Panc1 (cell line): ENCODE measurements around the gene SLC22A15. TPM values are rescaled to one million over a fixed set of nuclear protein-coding genes. Genes with fewer than 3 reads are reported as not detected.
"Not testable (repeated sequence)": the region's sequence is repeated elsewhere in the genome, so short reads cannot be mapped to it uniquely, and the experiment has no call there.

ENCODE experiments used
- ATAC-seq: fragments of 200-7000 bp; cut with Tn5 transposase; 2 replicates; pipeline ENCODE4 v1.9.1; 2020; ENCODE audit warnings: mild to moderate bottlenecking, moderate library complexity
- BruUV-seq: library from RNA; stranded (reverse); fragments of 400-500 nt; replicated peaks from 2 replicates; lab custom pipeline; 2021; lab: Mats Ljungman, UMichigan
- CTCF ChIA-PET: fragments of 300-600 bp; sonication (Branson Sonifier 250); formaldehyde crosslinking; loops from one replicate; lab custom pipeline; 2022; ENCODE audit warnings: antibody characterized with exemption; lab: Charles Lee
- POLR2A ChIA-PET: fragments of 300-600 bp; sonication (Branson Sonifier 250); formaldehyde crosslinking; loops from one replicate; lab custom pipeline; 2022; ENCODE audit warnings: antibody characterized with exemption; lab: Charles Lee
- DNase-seq: peaks from one replicate; pipeline ENCODE4 v3.0.0-alpha.2; 2010; ENCODE audit warnings: low read depth, low spot score
- H3K27ac ChIP-seq: 2 replicates; pipeline ENCODE4 v1.5.1; 2011; ENCODE audit warnings: mild to moderate bottlenecking, low read length, inconsistent platforms
- H3K27me3 ChIP-seq: fragments of 200-500 bp; sonication (Bioruptor generic); 2 replicates; pipeline ENCODE4 v1.6.0; 2014; ENCODE audit warnings: low read length, inconsistent platforms; ENCODE audit not compliant: control insufficient read depth, insufficient read depth
- H3K36me3 ChIP-seq: fragments of 200-500 bp; sonication (Bioruptor generic); 2 replicates; pipeline ENCODE4 v1.5.1; 2014; ENCODE audit warnings: inconsistent platforms, mild to moderate bottlenecking, low read length, moderate library complexity; ENCODE audit not compliant: control insufficient read depth, insufficient read depth
- H3K4me1 ChIP-seq: 2 replicates; pipeline ENCODE4 v1.5.1; 2011; ENCODE audit warnings: inconsistent platforms, mild to moderate bottlenecking, low read length, moderate library complexity; ENCODE audit not compliant: control insufficient read depth, insufficient read depth
- H3K4me3 ChIP-seq, 2 experiments: 2 replicates each; pipeline ENCODE4 v1.5.1; 2011 to 2012; ENCODE audit warnings: low read depth in 2 of 2, low read length in 2 of 2, mild to moderate bottlenecking in 2 of 2, inconsistent platforms in 1 of 2, moderate library complexity in 1 of 2
- H3K9me3 ChIP-seq: fragments of 200-500 bp; sonication (Bioruptor generic); 2 replicates; pipeline ENCODE4 v1.5.1; 2014; ENCODE audit warnings: low read depth, mild to moderate bottlenecking, inconsistent platforms, low read length, moderate library complexity; ENCODE audit not compliant: control insufficient read depth, insufficient read depth
- POLR2AphosphoS5 ChIP-seq: IDR thresholded peaks from 2 replicates; pipeline ENCODE4 v1.6.1; 2012; ENCODE audit warnings: mild to moderate bottlenecking, low read depth, low read length, moderate library complexity
- SIN3A ChIP-seq: IDR thresholded peaks from 2 replicates; pipeline ENCODE4 v1.6.1; 2012; ENCODE audit warnings: low read depth, mild to moderate bottlenecking, low read length, moderate library complexity, borderline replicate concordance; ENCODE audit not compliant: insufficient read depth
- TCF7L2 ChIP-seq: IDR thresholded peaks from 2 replicates; pipeline ENCODE4 v1.6.1; 2011; ENCODE audit warnings: mild to moderate bottlenecking, low read depth, low read length, inconsistent platforms
- in situ Hi-C: cut with HindIII; loops from 2 replicates; pipeline ENCODE4 v1.10.0; 2016; ENCODE audit warnings: low sequenced_read_pairs, low pct_unique_long_range_greater_than_20kb
- intact Hi-C: fragments of 100-400 bp; cut with micrococcal nuclease; formaldehyde crosslinking; loops from one replicate; pipeline ENCODE4 v1.10.0; 2022; ENCODE audit not compliant: unreplicated experiment
- total RNA-seq: library from RNA; stranded (reverse); gene quantifications from one replicate; pipeline ENCODE4 v1.2.1, GENCODE V29; 2021; ENCODE audit not compliant: unreplicated experiment
- TF ChIP-seq, protein P1 (sequence below), 2 experiments: IDR thresholded peaks; 2 replicates each; pipeline ENCODE4 v1.6.1; 2011 to 2012; ENCODE audit warnings: low read depth in 2 of 2, control low read depth in 1 of 2, low read length in 1 of 2, mild to moderate bottlenecking in 1 of 2, moderate library complexity in 1 of 2; ENCODE audit not compliant: insufficient read depth in 1 of 2
- TF ChIP-seq, protein P2 (sequence below): fragments of 450-650 bp; IDR thresholded peaks from 2 replicates; pipeline ENCODE4 v1.5.1; 2017; ENCODE audit warnings: mild to moderate bottlenecking

SLC22A15 gene
- total RNA-seq, 1 experiment from 2014 or later: 0.21 TPM

DNA sequence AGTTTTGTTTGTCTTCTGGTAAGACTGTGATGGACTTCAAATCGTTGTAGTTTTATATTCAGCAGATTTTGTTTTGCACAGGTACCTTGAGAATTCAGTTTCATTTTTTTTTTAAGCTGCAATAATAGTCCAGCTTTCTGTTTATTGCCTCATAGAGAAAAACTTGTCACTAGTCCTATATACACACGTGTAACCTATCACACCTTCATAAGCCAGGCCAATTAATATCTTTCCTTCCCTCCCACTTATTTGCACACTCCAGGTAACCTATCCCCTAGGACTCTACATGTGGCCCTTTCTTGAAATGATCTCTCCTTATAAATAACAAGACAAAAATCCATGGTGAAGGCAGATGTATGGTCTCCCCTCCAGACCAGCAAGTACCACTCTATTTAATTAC lies 62.4 kb downstream of the SLC22A15 start:
- Histone ChIP-seq H3K36me3 (no peaks in the 10 kb centered on the region), H3K27ac (no peak overlapping the region), H3K4me3 (no peak overlapping the region), H3K9me3 (no peaks in the 10 kb centered on the region), H3K27me3 (no peaks in the 10 kb centered on the region), H3K4me1 (no peaks in the 10 kb centered on the region)
- no peak for ATAC-seq
- no peak for DNase-seq
- no TSS peak for BruUV-seq
- intact Hi-C loops (no loop called here), in situ Hi-C loops (no loop called here)
- TF ChIP-seq, protein P1, sequence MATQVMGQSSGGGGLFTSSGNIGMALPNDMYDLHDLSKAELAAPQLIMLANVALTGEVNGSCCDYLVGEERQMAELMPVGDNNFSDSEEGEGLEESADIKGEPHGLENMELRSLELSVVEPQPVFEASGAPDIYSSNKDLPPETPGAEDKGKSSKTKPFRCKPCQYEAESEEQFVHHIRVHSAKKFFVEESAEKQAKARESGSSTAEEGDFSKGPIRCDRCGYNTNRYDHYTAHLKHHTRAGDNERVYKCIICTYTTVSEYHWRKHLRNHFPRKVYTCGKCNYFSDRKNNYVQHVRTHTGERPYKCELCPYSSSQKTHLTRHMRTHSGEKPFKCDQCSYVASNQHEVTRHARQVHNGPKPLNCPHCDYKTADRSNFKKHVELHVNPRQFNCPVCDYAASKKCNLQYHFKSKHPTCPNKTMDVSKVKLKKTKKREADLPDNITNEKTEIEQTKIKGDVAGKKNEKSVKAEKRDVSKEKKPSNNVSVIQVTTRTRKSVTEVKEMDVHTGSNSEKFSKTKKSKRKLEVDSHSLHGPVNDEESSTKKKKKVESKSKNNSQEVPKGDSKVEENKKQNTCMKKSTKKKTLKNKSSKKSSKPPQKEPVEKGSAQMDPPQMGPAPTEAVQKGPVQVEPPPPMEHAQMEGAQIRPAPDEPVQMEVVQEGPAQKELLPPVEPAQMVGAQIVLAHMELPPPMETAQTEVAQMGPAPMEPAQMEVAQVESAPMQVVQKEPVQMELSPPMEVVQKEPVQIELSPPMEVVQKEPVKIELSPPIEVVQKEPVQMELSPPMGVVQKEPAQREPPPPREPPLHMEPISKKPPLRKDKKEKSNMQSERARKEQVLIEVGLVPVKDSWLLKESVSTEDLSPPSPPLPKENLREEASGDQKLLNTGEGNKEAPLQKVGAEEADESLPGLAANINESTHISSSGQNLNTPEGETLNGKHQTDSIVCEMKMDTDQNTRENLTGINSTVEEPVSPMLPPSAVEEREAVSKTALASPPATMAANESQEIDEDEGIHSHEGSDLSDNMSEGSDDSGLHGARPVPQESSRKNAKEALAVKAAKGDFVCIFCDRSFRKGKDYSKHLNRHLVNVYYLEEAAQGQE (IDR thresholded peaks at IDR 0.05; ENCODE audit: insufficient read depth in 1 of 2, low read depth in 2 of 2, low read length in 1 of 2): no peak
- TF ChIP-seq POLR2AphosphoS5 (no peak), SIN3A (no peak), TCF7L2 (no peak)
- TF ChIP-seq, protein P2, sequence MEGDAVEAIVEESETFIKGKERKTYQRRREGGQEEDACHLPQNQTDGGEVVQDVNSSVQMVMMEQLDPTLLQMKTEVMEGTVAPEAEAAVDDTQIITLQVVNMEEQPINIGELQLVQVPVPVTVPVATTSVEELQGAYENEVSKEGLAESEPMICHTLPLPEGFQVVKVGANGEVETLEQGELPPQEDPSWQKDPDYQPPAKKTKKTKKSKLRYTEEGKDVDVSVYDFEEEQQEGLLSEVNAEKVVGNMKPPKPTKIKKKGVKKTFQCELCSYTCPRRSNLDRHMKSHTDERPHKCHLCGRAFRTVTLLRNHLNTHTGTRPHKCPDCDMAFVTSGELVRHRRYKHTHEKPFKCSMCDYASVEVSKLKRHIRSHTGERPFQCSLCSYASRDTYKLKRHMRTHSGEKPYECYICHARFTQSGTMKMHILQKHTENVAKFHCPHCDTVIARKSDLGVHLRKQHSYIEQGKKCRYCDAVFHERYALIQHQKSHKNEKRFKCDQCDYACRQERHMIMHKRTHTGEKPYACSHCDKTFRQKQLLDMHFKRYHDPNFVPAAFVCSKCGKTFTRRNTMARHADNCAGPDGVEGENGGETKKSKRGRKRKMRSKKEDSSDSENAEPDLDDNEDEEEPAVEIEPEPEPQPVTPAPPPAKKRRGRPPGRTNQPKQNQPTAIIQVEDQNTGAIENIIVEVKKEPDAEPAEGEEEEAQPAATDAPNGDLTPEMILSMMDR: no peak
- ChIA-PET POLR2A (no interaction called here), CTCF (no interaction called here)

DNA sequence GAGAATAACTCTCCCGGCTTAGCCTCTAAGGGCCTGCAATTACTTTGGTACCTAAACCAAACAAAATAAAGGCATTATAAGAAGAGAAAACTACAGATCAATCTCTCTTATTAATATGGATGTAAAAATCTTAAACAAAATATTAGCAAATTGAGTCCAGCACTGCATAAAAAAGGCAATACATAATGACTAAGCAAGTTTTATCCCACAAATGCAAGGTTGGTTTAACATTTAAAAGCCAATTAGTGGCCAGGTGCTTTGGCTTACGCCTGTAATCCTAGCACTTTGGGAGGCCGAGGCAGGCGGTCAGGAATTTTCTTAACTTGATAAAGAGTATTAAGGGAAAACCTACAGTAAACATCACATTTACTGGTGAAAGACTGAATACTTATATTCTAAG lies 67.8 kb downstream of the SLC22A15 start:
- ChIA-PET CTCF (no interaction called here), POLR2A (no interaction called here)
- no peak for ATAC-seq
- Histone ChIP-seq H3K4me1 (no peaks in the 10 kb centered on the region), H3K4me3 (no peak overlapping the region), H3K27me3 (no peaks in the 10 kb centered on the region), H3K27ac (no peak overlapping the region), H3K36me3 (no peaks in the 10 kb centered on the region), H3K9me3 (no peaks in the 10 kb centered on the region)
- intact Hi-C loops: no loop called here
- TF ChIP-seq POLR2AphosphoS5 (no peak), SIN3A (no peak), TCF7L2 (no peak)
- TF ChIP-seq, protein P1 (IDR thresholded peaks at IDR 0.05; ENCODE audit: insufficient read depth in 1 of 2, low read depth in 2 of 2, low read length in 1 of 2): no peak
- BruUV-seq: no TSS peak
- no peak for DNase-seq
- in situ Hi-C loops: no loop called here

DNA sequence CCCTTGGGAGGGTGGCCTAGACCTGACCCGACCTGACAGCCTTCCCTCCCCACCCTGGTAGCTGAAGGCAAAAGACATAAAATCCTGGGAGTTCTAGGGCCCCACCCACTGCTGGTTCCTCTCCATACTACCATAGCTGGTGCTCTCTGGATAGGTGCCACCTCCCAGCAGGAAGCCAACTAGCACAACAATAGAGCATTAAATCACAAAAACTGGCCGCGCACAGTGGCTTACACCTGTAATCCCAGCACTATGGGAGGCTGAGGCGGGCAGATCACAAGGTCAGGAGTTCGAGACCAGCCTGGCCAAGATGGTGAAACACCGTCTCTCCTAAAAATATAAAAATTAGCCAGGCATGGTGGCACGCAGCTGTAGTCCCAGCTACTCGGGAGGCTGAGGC lies 70.6 kb downstream of the SLC22A15 start:
- H3K36me3 ChIP-seq, DNase-seq, BruUV-seq, intact Hi-C loops, ATAC-seq, in situ Hi-C loops, POLR2A ChIA-PET, H3K4me1 ChIP-seq, H3K4me3 ChIP-seq, H3K27me3 ChIP-seq, H3K9me3 ChIP-seq, H3K27ac ChIP-seq: not testable (repeated sequence)
- CTCF ChIA-PET: interaction anchor here (0.6 kb wide), 1 partner anchor 302 kb away, joined by 3 read pairs; no protein-coding TSS in a partner anchor

DNA sequence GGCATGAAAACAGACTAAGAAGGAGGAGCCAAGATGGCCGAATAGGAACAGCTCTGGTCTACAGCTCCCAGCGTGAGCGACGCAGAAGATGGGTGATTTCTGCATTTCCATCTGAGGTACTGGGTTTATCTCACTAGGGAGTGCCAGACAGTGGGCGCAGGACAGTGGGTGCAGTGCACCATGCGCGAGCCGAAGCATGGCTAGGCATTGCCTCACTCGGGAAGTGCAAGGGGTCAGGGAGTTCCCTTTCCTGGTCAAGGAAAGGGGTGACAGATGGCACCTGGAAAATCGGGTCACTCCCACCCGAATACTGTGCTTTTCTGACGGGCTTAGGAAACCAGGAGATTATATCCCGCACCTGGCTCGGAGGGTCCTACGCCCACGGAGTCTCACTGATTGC lies 75.6 kb downstream of the SLC22A15 start:
- BruUV-seq, POLR2A ChIA-PET, ATAC-seq, H3K27ac ChIP-seq, in situ Hi-C loops, H3K27me3 ChIP-seq, H3K4me1 ChIP-seq, intact Hi-C loops, DNase-seq, CTCF ChIA-PET, H3K36me3 ChIP-seq, H3K4me3 ChIP-seq, H3K9me3 ChIP-seq: not testable (repeated sequence)
